Measurements from ENCODE around the gene TMEM132A.

TMEM132A gene

GRCh38 chr11:60919956-60920355 is 4.3 kb upstream of the TMEM132A start:
- H3K4me3 ChIP-seq (replicated peaks; ENCODE audit: low read depth, low read length): no peak overlapping the region
- TF ChIP-seq, protein P1, sequence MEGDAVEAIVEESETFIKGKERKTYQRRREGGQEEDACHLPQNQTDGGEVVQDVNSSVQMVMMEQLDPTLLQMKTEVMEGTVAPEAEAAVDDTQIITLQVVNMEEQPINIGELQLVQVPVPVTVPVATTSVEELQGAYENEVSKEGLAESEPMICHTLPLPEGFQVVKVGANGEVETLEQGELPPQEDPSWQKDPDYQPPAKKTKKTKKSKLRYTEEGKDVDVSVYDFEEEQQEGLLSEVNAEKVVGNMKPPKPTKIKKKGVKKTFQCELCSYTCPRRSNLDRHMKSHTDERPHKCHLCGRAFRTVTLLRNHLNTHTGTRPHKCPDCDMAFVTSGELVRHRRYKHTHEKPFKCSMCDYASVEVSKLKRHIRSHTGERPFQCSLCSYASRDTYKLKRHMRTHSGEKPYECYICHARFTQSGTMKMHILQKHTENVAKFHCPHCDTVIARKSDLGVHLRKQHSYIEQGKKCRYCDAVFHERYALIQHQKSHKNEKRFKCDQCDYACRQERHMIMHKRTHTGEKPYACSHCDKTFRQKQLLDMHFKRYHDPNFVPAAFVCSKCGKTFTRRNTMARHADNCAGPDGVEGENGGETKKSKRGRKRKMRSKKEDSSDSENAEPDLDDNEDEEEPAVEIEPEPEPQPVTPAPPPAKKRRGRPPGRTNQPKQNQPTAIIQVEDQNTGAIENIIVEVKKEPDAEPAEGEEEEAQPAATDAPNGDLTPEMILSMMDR (IDR thresholded peaks at IDR 0.05; ENCODE audit: low read depth, low read length, missing control alignments): no peak
- no peak for DNase-seq (ENCODE audit: extremely low read depth, low read depth)

GRCh38 chr11:60921259-60921658 is 3.0 kb upstream of the TMEM132A start:
- no peak for DNase-seq (ENCODE audit: extremely low read depth, low read depth)
- TF ChIP-seq, protein P1 (IDR thresholded peaks at IDR 0.05; ENCODE audit: low read depth, low read length, missing control alignments): no peak
- no peak overlapping the region for H3K4me3 ChIP-seq (replicated peaks; ENCODE audit: low read depth, low read length)

- DNase-seq (ENCODE audit: extremely low read depth, low read depth): no peak
- TF ChIP-seq, protein P1 (IDR thresholded peaks at IDR 0.05; ENCODE audit: low read depth, low read length, missing control alignments): no peak
Measured at GRCh38 chr11:60921777-60922335, 2.4 kb upstream of the TMEM132A start.

GRCh38 chr11:60922906-60923305 is 1.4 kb upstream of the TMEM132A start:
- TF ChIP-seq, protein P1 (IDR thresholded peaks at IDR 0.05; ENCODE audit: low read depth, low read length, missing control alignments): no peak
- DNase-seq (ENCODE audit: extremely low read depth, low read depth): no peak

More at GRCh38 chr11:60921777-60922335, 2.4 kb upstream of the TMEM132A start:
- H3K4me3 ChIP-seq (replicated peaks; ENCODE audit: low read depth, low read length): no peak overlapping the region

GRCh38 chr11:60923326-60923725 is 934 bp upstream of the TMEM132A start:
- TF ChIP-seq, protein P1 (IDR thresholded peaks at IDR 0.05; ENCODE audit: low read depth, low read length, missing control alignments): no peak
- no peak for DNase-seq (ENCODE audit: extremely low read depth, low read depth)
- no peak overlapping the region for H3K4me3 ChIP-seq (replicated peaks; ENCODE audit: low read depth, low read length)

More at GRCh38 chr11:60922906-60923305, 1.4 kb upstream of the TMEM132A start:
- no peak overlapping the region for H3K4me3 ChIP-seq (replicated peaks; ENCODE audit: low read depth, low read length)

- TF ChIP-seq, protein P1 (IDR thresholded peaks at IDR 0.05; ENCODE audit: low read depth, low read length, missing control alignments): no peak
- H3K4me3 ChIP-seq (replicated peaks; ENCODE audit: low read depth, low read length): peak overlapping the region; percentile 75
- no peak for DNase-seq (ENCODE audit: extremely low read depth, low read depth)
Measured at GRCh38 chr11:60923800-60924109, 505 bp upstream of the TMEM132A start.

All from HFF-Myc (cell line).